NCI-H82 treated with DMSO at 0.1 percent for 48 hours (cell line): Measurements from ENCODE around the gene CBX7.
A peak's percentile ranks its signal among the peaks of the same experiment; 100 is the strongest.

Experiments
- DNase-seq: peaks from one replicate; lab custom pipeline; 2025; ENCODE audit not compliant: unreplicated experiment; lab: John Stamatoyannopoulos, UW

Gene CBX7

GRCh38 chr22:39152511-39153219 lies at the start of gene CBX7:
Gene CBX7, minus strand, starts transcription at chr22:39152680. Its CDS starts 236 bp downstream, at chr22:39152444.
- peak; percentile 68 for DNase-seq

GRCh38 chr22:39197578-39197977 lies 45.1 kb upstream of the CBX7 start:
- DNase-seq = no peak

DNA sequence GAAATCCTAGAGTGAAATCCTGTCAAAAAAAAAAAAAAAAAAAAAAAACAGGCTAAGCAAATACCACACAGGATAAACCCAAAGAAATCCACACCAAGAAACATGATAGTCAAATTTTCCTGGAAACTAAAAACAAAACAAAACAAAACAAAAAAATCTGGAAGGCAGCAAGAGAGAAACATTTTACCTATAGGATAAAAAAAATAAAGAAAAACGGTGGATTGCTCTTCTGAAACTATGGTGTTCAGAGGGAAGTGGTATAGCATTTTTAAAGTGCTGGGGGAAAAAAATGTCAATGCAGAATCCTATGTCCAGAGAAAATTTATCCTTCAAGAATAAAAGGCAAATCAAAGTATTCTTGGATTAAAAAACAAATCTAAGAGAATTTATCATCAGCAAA lies 41.6 kb upstream of the CBX7 start:
- DNase-seq = no peak

- DNase-seq = no peak
Observed at GRCh38 chr22:39188809-39189208, 36.3 kb upstream of the CBX7 start.

DNA sequence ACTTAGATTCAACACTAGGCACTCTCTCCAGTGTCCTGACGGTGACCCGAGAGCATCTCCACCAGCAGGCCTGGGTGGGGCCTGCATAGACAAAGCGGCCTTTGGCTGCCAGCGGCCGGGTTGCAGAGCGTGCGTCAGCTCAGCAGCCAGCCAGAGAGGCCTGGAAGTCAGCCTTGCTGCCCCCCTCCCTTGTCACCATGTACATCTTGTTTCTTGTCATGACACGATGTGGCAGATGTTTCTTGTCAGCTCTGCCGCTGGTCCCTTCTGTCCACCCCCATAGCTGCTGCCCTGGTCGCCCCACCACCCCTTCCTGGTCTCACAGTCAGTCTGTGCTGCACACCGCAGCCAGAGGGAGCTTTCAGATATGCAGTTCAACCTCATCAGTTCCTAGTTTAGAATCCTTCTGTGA lies 33.1 kb upstream of the CBX7 start:
- no peak for DNase-seq

- no peak for DNase-seq
Observed at GRCh38 chr22:39184586-39185577, 32.4 kb upstream of the CBX7 start.

GRCh38 chr22:39183991-39184585 lies 31.6 kb upstream of the CBX7 start:
- no peak for DNase-seq

DNA sequence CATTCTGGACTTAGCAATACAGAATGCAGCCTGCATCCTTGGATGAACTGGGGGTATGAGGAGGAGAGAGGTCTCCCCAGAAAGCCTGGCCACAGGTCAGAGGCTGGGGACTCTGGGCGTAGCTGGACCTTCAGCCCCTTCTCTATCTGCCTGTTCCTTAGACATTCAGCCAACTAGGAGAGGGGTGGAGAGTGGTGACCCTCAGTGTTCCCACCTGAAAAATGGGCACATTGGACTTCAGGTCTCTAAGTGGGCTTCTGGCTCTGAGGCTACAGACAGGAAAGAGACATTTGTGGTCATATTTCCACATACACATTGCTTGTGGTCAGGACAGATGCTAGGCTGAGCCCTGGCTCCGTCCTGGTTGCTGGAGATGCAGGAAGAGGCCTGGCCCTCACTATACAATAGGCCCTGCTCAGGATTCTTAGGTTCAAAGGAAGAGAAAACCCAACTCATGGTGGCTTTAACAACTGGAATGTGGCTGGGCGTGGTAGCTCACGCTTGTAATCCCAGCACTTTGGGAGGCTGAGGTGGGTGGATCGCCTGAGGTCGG lies 30.1 kb upstream of the CBX7 start:
- no peak for DNase-seq

DNA sequence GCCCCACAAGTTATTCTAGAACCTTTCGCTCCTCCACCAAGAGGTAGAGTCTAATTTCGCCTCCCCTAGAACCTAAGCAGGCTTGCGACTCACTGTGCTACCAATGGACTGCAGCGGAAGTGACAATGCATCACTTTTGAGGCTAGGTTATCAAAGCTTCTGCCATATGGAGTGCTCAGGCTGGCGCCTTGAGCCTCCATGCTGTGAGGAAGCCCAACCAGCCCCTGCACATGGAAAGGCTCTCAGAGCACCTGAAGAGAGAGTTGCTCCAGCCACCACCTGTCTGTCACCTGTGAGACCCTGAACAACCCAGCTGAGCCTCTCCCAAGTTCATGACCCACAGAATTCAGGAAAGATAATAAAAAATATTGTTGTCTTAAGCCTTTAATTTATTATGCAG lies 29.3 kb upstream of the CBX7 start:
- DNase-seq = no peak

DNA sequence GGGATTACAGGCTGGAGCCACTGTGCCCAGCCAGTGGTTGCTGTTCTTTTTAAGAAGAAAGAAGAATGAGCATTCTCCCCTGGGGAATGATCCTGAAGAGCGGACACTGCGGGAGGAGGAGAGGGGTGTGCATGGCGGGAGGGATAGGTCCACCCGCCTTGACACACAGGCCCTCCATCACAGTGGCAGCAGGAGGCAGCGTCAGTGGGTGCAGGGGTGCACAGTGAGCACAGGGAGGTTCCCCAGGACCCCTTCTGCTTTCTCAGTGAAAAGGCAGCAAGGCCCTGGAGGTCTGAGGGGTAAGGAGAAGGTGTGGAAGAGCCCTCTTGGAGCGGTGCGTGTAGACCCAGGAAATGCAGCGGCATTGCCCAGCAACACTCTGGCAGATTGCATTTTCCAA lies 28.9 kb upstream of the CBX7 start:
- no peak for DNase-seq

DNA sequence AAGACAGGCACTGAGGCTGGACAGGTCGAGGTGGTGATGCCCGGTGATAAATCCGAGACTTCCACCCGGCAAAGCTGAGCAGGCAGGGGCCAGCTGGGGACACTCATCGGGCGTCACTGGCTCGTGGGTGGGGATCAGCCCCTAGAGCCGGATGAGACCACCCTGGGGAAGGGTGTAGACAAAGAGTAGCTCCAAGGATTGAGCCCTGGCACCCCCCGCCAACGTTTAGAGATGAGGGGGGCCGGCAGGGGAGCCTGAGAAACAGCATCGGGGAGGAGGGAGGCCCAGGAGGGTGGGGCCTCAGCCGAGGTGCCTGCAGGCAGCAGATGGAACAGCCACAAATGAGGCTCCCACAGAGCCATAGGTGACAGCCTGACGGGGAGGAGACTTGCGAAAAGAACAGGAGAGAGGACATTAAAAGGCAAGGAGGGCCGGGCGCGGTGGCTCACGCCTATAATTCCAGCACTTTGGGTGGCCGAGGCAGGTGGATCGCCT lies 27.4 kb upstream of the CBX7 start:
- peak; percentile 58 for DNase-seq

DNA sequence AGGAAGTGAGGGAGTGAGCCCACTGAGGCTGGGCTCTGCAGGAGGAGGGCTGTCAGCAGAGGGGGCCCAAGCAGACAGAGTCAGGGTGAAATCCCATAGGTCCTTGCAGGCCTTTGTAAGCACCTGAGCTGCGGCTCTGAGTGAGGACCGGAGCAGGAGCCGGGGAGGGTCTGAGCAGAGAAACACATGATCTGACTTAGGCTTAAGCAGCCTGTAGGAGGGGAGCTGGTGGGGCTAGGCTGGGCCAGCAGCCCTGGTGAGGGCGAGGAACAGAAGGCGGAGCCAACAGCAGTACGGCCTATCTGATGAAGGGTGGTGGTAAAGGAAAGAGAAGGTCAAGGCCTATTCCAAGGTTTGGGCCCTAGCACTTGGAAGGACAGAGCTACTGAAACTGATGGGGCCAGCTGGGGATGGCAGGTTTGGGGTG lies 26.9 kb upstream of the CBX7 start:
- peak; percentile 72 for DNase-seq

GRCh38 chr22:39178206-39179111 lies 26.0 kb upstream of the CBX7 start:
- DNase-seq = no peak

DNA sequence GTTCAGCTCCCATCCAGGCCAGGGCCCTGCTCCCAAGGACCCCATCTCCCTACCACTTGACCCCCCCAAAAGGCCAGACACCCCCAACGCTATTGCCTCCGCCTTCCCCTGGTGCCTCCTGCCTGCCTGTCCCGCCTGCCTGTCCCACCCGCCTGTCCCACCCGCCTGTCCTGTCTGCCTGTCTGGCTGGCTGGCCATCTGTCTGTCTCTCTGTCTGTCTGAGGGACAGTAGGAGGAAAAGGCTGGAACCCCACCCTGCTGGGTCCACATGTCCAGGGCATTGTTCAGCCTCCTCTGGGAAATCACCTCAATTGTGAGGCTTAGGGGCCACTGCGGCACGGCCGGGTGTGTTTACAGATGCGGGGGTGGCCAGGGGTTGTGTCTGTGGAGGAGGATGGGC lies 25.3 kb upstream of the CBX7 start:
- no peak for DNase-seq

GRCh38 chr22:39177456-39177775 lies 24.9 kb upstream of the CBX7 start:
- DNase-seq = no peak

- no peak for DNase-seq
Observed at GRCh38 chr22:39176714-39177455, 24.4 kb upstream of the CBX7 start.

DNA sequence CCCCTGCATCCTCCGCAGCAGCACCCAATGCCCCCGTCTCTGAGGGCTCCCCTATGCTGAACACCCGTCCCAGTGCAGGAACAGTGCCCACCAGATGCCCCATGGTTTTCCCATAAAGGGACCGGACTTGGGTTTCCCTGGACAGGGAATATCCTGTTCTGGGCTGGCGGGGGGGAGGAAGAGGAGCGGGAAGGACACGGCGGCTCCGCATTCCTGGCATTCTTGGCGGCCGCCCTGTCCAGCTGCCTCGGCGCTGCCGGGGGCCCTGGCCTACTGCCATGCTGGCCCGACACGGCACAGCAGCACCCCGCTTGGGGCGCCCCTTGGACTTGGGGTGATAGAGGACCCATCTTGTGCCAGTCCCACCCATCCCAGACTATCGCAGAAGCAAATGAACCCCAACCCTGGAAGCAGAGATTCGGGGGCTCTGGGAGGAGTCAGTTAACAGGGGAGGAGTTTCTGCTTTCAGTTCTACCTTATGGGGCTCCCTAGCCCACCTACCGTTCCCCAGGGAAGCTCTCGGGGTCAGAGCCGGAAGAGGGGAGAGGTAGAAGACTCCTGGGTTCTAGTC lies 23.7 kb upstream of the CBX7 start:
- no peak for DNase-seq

GRCh38 chr22:39175353-39176142 lies 23.1 kb upstream of the CBX7 start:
- no peak for DNase-seq
